ENCODE data around the gene PHEX.

The PHEX gene

GRCh38 chrX:22110729-22111494 lies 78.8 kb downstream of the PHEX start:
- Histone ChIP-seq H3K9ac (ENCODE audit: low read depth, low read length) (no peak overlapping the region), H3K4me1 (ENCODE audit: control insufficient read depth, insufficient read depth, low read length) (no peaks in the 10 kb centered on the region), H3K4me3 (ENCODE audit: low read depth, low read length) (no peak overlapping the region), H3K9me3 (ENCODE audit: control insufficient read depth, insufficient read depth, low read length) (no peaks in the 10 kb centered on the region), H3K36me3 (ENCODE audit: control insufficient read depth, insufficient read depth, low read length) (no peaks in the 10 kb centered on the region), H3K27me3 (ENCODE audit: control insufficient read depth, insufficient read depth, low read length) (no peaks in the 10 kb centered on the region)

GRCh38 chrX:22116605-22117546 lies 84.8 kb downstream of the PHEX start:
- H3K27me3 ChIP-seq (ENCODE audit: control insufficient read depth, insufficient read depth, low read length), result no peaks in the 10 kb centered on the region
- no peaks in the 10 kb centered on the region for H3K36me3 ChIP-seq (ENCODE audit: control insufficient read depth, insufficient read depth, low read length)
- no peak overlapping the region for H3K9ac ChIP-seq (ENCODE audit: low read depth, low read length)
- H3K4me3 ChIP-seq (ENCODE audit: low read depth, low read length), result no peak overlapping the region
- peaks cover 18% of the 10 kb centered on the region for H3K4me1 ChIP-seq (ENCODE audit: control insufficient read depth, insufficient read depth, low read length)
- no peaks in the 10 kb centered on the region for H3K9me3 ChIP-seq (ENCODE audit: control insufficient read depth, insufficient read depth, low read length)

GRCh38 chrX:22117633-22118032 lies 85.5 kb downstream of the PHEX start:
- H3K27me3 ChIP-seq (ENCODE audit: control insufficient read depth, insufficient read depth, low read length), result no peaks in the 10 kb centered on the region
- H3K9me3 ChIP-seq (ENCODE audit: control insufficient read depth, insufficient read depth, low read length), result no peaks in the 10 kb centered on the region
- no peaks in the 10 kb centered on the region for H3K36me3 ChIP-seq (ENCODE audit: control insufficient read depth, insufficient read depth, low read length)
- H3K4me1 ChIP-seq (ENCODE audit: control insufficient read depth, insufficient read depth, low read length), result peaks cover 18% of the 10 kb centered on the region
- no peak overlapping the region for H3K9ac ChIP-seq (ENCODE audit: low read depth, low read length)
- H3K4me3 ChIP-seq (ENCODE audit: low read depth, low read length), result no peak overlapping the region

- H3K36me3 ChIP-seq (ENCODE audit: control insufficient read depth, insufficient read depth, low read length), result no peaks in the 10 kb centered on the region
- H3K27me3 ChIP-seq (ENCODE audit: control insufficient read depth, insufficient read depth, low read length), result no peaks in the 10 kb centered on the region
- peaks cover 18% of the 10 kb centered on the region for H3K4me1 ChIP-seq (ENCODE audit: control insufficient read depth, insufficient read depth, low read length)
- no peak overlapping the region for H3K9ac ChIP-seq (ENCODE audit: low read depth, low read length)
- H3K9me3 ChIP-seq (ENCODE audit: control insufficient read depth, insufficient read depth, low read length), result no peaks in the 10 kb centered on the region
- no peak overlapping the region for H3K4me3 ChIP-seq (ENCODE audit: low read depth, low read length)
These were observed 86.2 kb downstream of the PHEX start for GRCh38 chrX:22118161-22118830.

GRCh38 chrX:22121161-22121560 lies 89.0 kb downstream of the PHEX start:
- Histone ChIP-seq H3K4me1 (ENCODE audit: control insufficient read depth, insufficient read depth, low read length) (peaks cover 18% of the 10 kb centered on the region), H3K36me3 (ENCODE audit: control insufficient read depth, insufficient read depth, low read length) (no peaks in the 10 kb centered on the region), H3K9ac (ENCODE audit: low read depth, low read length) (no peak overlapping the region), H3K4me3 (ENCODE audit: low read depth, low read length) (no peak overlapping the region), H3K27me3 (ENCODE audit: control insufficient read depth, insufficient read depth, low read length) (no peaks in the 10 kb centered on the region), H3K9me3 (ENCODE audit: control insufficient read depth, insufficient read depth, low read length) (no peaks in the 10 kb centered on the region)

- Histone ChIP-seq H3K4me3 (ENCODE audit: low read depth, low read length) (no peak overlapping the region), H3K9ac (ENCODE audit: low read depth, low read length) (no peak overlapping the region), H3K36me3 (ENCODE audit: control insufficient read depth, insufficient read depth, low read length) (no peaks in the 10 kb centered on the region), H3K4me1 (ENCODE audit: control insufficient read depth, insufficient read depth, low read length) (peaks cover 14% of the 10 kb centered on the region), H3K27me3 (ENCODE audit: control insufficient read depth, insufficient read depth, low read length) (no peaks in the 10 kb centered on the region), H3K9me3 (ENCODE audit: control insufficient read depth, insufficient read depth, low read length) (no peaks in the 10 kb centered on the region)
These were observed 90.4 kb downstream of the PHEX start for GRCh38 chrX:22122510-22122909.

GRCh38 chrX:22124098-22124497 lies 92.0 kb downstream of the PHEX start:
- H3K9me3 ChIP-seq (ENCODE audit: control insufficient read depth, insufficient read depth, low read length), result no peaks in the 10 kb centered on the region
- peaks cover 8% of the 10 kb centered on the region for H3K4me1 ChIP-seq (ENCODE audit: control insufficient read depth, insufficient read depth, low read length)
- no peaks in the 10 kb centered on the region for H3K36me3 ChIP-seq (ENCODE audit: control insufficient read depth, insufficient read depth, low read length)
- H3K9ac ChIP-seq (ENCODE audit: low read depth, low read length), result no peak overlapping the region
- H3K27me3 ChIP-seq (ENCODE audit: control insufficient read depth, insufficient read depth, low read length), result no peaks in the 10 kb centered on the region
- no peak overlapping the region for H3K4me3 ChIP-seq (ENCODE audit: low read depth, low read length)

GRCh38 chrX:22125481-22125880 lies 93.4 kb downstream of the PHEX start:
- Histone ChIP-seq H3K4me3 (ENCODE audit: low read depth, low read length) (no peak overlapping the region), H3K36me3 (ENCODE audit: control insufficient read depth, insufficient read depth, low read length) (no peaks in the 10 kb centered on the region), H3K27me3 (ENCODE audit: control insufficient read depth, insufficient read depth, low read length) (no peaks in the 10 kb centered on the region), H3K9ac (ENCODE audit: low read depth, low read length) (no peak overlapping the region), H3K9me3 (ENCODE audit: control insufficient read depth, insufficient read depth, low read length) (no peaks in the 10 kb centered on the region), H3K4me1 (ENCODE audit: control insufficient read depth, insufficient read depth, low read length) (peaks cover 16% of the 10 kb centered on the region)

GRCh38 chrX:22126327-22126726 lies 94.2 kb downstream of the PHEX start:
- no peak overlapping the region for H3K9ac ChIP-seq (ENCODE audit: low read depth, low read length)
- peaks cover 16% of the 10 kb centered on the region for H3K4me1 ChIP-seq (ENCODE audit: control insufficient read depth, insufficient read depth, low read length)

GRCh38 chrX:22128961-22129360 lies 96.8 kb downstream of the PHEX start:
- Histone ChIP-seq H3K4me1 (ENCODE audit: control insufficient read depth, insufficient read depth, low read length) (peaks cover 16% of the 10 kb centered on the region), H3K27me3 (ENCODE audit: control insufficient read depth, insufficient read depth, low read length) (no peaks in the 10 kb centered on the region), H3K9ac (ENCODE audit: low read depth, low read length) (no peak overlapping the region), H3K4me3 (ENCODE audit: low read depth, low read length) (no peak overlapping the region), H3K9me3 (ENCODE audit: control insufficient read depth, insufficient read depth, low read length) (no peaks in the 10 kb centered on the region), H3K36me3 (ENCODE audit: control insufficient read depth, insufficient read depth, low read length) (no peaks in the 10 kb centered on the region)

More at GRCh38 chrX:22126327-22126726, 94.2 kb downstream of the PHEX start:
- no peaks in the 10 kb centered on the region for H3K27me3 ChIP-seq (ENCODE audit: control insufficient read depth, insufficient read depth, low read length)
- H3K4me3 ChIP-seq (ENCODE audit: low read depth, low read length), result no peak overlapping the region
- H3K36me3 ChIP-seq (ENCODE audit: control insufficient read depth, insufficient read depth, low read length), result no peaks in the 10 kb centered on the region
- no peaks in the 10 kb centered on the region for H3K9me3 ChIP-seq (ENCODE audit: control insufficient read depth, insufficient read depth, low read length)

GRCh38 chrX:22134681-22135080 lies 102.6 kb downstream of the PHEX start:
- Histone ChIP-seq H3K4me1 (ENCODE audit: control insufficient read depth, insufficient read depth, low read length) (peaks cover 19% of the 10 kb centered on the region), H3K9ac (ENCODE audit: low read depth, low read length) (no peak overlapping the region), H3K9me3 (ENCODE audit: control insufficient read depth, insufficient read depth, low read length) (no peaks in the 10 kb centered on the region), H3K36me3 (ENCODE audit: control insufficient read depth, insufficient read depth, low read length) (no peaks in the 10 kb centered on the region), H3K27me3 (ENCODE audit: control insufficient read depth, insufficient read depth, low read length) (no peaks in the 10 kb centered on the region), H3K4me3 (ENCODE audit: low read depth, low read length) (no peak overlapping the region)

All from iPS-15b (cell line).